ENCODE measurements around the gene RNLS. TPM values are rescaled to one million over a fixed set of nuclear protein-coding genes. Genes with fewer than 3 reads are reported as not detected.
"Not testable (repeated sequence)": the region's sequence is repeated elsewhere in the genome, so short reads cannot be mapped to it uniquely, and the experiment has no call there.

RNLS gene
- total RNA-seq, 2 experiments from 2014 or later = 4.0 to 4.4 TPM

- H3K4me1 Mint-ChIP-seq (ENCODE audit: low read depth) = peaks cover 34% of the 10 kb centered on the region
- H3K4me3 Mint-ChIP-seq; DNase-seq; intact Hi-C loops (cut with micrococcal nuclease); H3K27ac Mint-ChIP-seq; H3K36me3 Mint-ChIP-seq (ENCODE audit: low read depth); H3K9me3 Mint-ChIP-seq; CTCF ChIA-PET; H3K27me3 Mint-ChIP-seq (ENCODE audit: low read depth): not testable (repeated sequence)
Observed at GRCh38 chr10:88276945-88277344, 306.2 kb downstream of the RNLS start.

GRCh38 chr10:88274286-88274685 lies 308.8 kb downstream of the RNLS start:
- H3K4me3 Mint-ChIP-seq = no peak overlapping the region
- H3K27me3 Mint-ChIP-seq (ENCODE audit: low read depth) = no peaks in the 10 kb centered on the region
- no peak for DNase-seq
- H3K36me3 Mint-ChIP-seq (ENCODE audit: low read depth) = no peaks in the 10 kb centered on the region
- CTCF ChIA-PET = no interaction called here
- intact Hi-C loops (cut with micrococcal nuclease) = loop anchor here (5.0 kb wide), 3 partner anchors 133 to 512 kb away; no protein-coding TSS in a partner anchor
- H3K9me3 Mint-ChIP-seq = peaks cover 3% of the 10 kb centered on the region
- H3K4me1 Mint-ChIP-seq (ENCODE audit: low read depth) = peaks cover 31% of the 10 kb centered on the region
- no peak overlapping the region for H3K27ac Mint-ChIP-seq

- H3K36me3 Mint-ChIP-seq (ENCODE audit: low read depth) = no peaks in the 10 kb centered on the region
- H3K4me1 Mint-ChIP-seq (ENCODE audit: low read depth) = peaks cover 26% of the 10 kb centered on the region
- DNase-seq = no peak
- no peak overlapping the region for H3K4me3 Mint-ChIP-seq
- no peaks in the 10 kb centered on the region for H3K27me3 Mint-ChIP-seq (ENCODE audit: low read depth)
- intact Hi-C loops (cut with micrococcal nuclease) = loop anchor here (5.0 kb wide), 3 partner anchors 134 to 511 kb away; no protein-coding TSS in a partner anchor
- CTCF ChIA-PET = no interaction called here
- H3K27ac Mint-ChIP-seq = no peak overlapping the region
- peaks cover 3% of the 10 kb centered on the region for H3K9me3 Mint-ChIP-seq
Observed at GRCh38 chr10:88273567-88273966, 309.6 kb downstream of the RNLS start.

GRCh38 chr10:88271761-88272543 lies 311.2 kb downstream of the RNLS start:
- peak; percentile 7 for DNase-seq
- intact Hi-C loops (cut with micrococcal nuclease) = loop anchor here (1.0 to 5.0 kb wide), 11 partner anchors 18 to 510 kb away; no protein-coding TSS in a partner anchor
- Mint-ChIP-seq H3K36me3 (ENCODE audit: low read depth) (no peaks in the 10 kb centered on the region), H3K4me1 (ENCODE audit: low read depth) (peaks cover 27% of the 10 kb centered on the region), H3K9me3 (peaks cover under 1% of the 10 kb centered on the region), H3K4me3 (no peak overlapping the region), H3K27me3 (ENCODE audit: low read depth) (peaks cover 1% of the 10 kb centered on the region), H3K27ac (peak overlapping the region; percentile 4)
- CTCF ChIA-PET = interaction anchor here (0.6 to 0.7 kb wide), 2 partner anchors 93 to 332 kb away, joined by 3 read pairs; no protein-coding TSS in a partner anchor

- CTCF ChIA-PET = interaction anchor here (0.6 to 0.7 kb wide), 3 partner anchors 180 to 738 kb away, joined by 3 to 4 read pairs (median 3); no protein-coding TSS in a partner anchor
- Mint-ChIP-seq H3K9me3 (no peaks in the 10 kb centered on the region), H3K36me3 (ENCODE audit: low read depth) (no peaks in the 10 kb centered on the region), H3K4me3 (no peak overlapping the region), H3K27me3 (ENCODE audit: low read depth) (peaks cover 3% of the 10 kb centered on the region), H3K4me1 (ENCODE audit: low read depth) (peaks cover 30% of the 10 kb centered on the region), H3K27ac (peak overlapping the region; percentile 4)
- intact Hi-C loops (cut with micrococcal nuclease) = loop anchor here (1.0 to 5.0 kb wide), 11 partner anchors 17 to 509 kb away; no protein-coding TSS in a partner anchor
- DNase-seq = peak; percentile 43
Observed at GRCh38 chr10:88270871-88271713, 312.0 kb downstream of the RNLS start.

- Mint-ChIP-seq H3K4me1 (ENCODE audit: low read depth) (peaks cover 30% of the 10 kb centered on the region), H3K27me3 (ENCODE audit: low read depth) (peaks cover 3% of the 10 kb centered on the region), H3K36me3 (ENCODE audit: low read depth) (no peaks in the 10 kb centered on the region), H3K27ac (no peak overlapping the region), H3K9me3 (no peaks in the 10 kb centered on the region), H3K4me3 (no peak overlapping the region)
- no peak for DNase-seq
- intact Hi-C loops (cut with micrococcal nuclease) = loop anchor here (2.0 to 5.0 kb wide), 5 partner anchors 117 to 508 kb away; no protein-coding TSS in a partner anchor
- CTCF ChIA-PET = interaction anchor here (0.7 to 1.6 kb wide), 2 partner anchors 10 to 179 kb away, joined by 3 read pairs; no protein-coding TSS in a partner anchor
Observed at GRCh38 chr10:88270061-88270808, 312.9 kb downstream of the RNLS start.

- DNase-seq = no peak
- Mint-ChIP-seq H3K4me1 (ENCODE audit: low read depth) (peaks cover 3% of the 10 kb centered on the region), H3K36me3 (ENCODE audit: low read depth) (no peaks in the 10 kb centered on the region), H3K27ac (no peak overlapping the region), H3K27me3 (ENCODE audit: low read depth) (peaks cover 3% of the 10 kb centered on the region), H3K4me3 (no peak overlapping the region), H3K9me3 (no peaks in the 10 kb centered on the region)
- intact Hi-C loops (cut with micrococcal nuclease) = no loop called here
- CTCF ChIA-PET = no interaction called here
Observed at GRCh38 chr10:88262591-88263234, 320.4 kb downstream of the RNLS start.

- no peaks in the 10 kb centered on the region for H3K36me3 Mint-ChIP-seq (ENCODE audit: low read depth)
- H3K9me3 Mint-ChIP-seq = no peaks in the 10 kb centered on the region
- intact Hi-C loops (cut with micrococcal nuclease) = no loop called here
- CTCF ChIA-PET = interaction anchor here (0.6 kb wide), 1 partner anchor 341 kb away, joined by 3 read pairs; no protein-coding TSS in a partner anchor
- H3K4me1 Mint-ChIP-seq (ENCODE audit: low read depth) = no peaks in the 10 kb centered on the region
- H3K27ac Mint-ChIP-seq = no peak overlapping the region
- no peak for DNase-seq
- no peak overlapping the region for H3K4me3 Mint-ChIP-seq
- no peaks in the 10 kb centered on the region for H3K27me3 Mint-ChIP-seq (ENCODE audit: low read depth)
Observed at GRCh38 chr10:88261152-88261551, 322.0 kb downstream of the RNLS start.

- Mint-ChIP-seq H3K4me3 (no peak overlapping the region), H3K27ac (no peak overlapping the region), H3K9me3 (no peaks in the 10 kb centered on the region), H3K27me3 (ENCODE audit: low read depth) (no peaks in the 10 kb centered on the region), H3K4me1 (ENCODE audit: low read depth) (no peaks in the 10 kb centered on the region), H3K36me3 (ENCODE audit: low read depth) (no peaks in the 10 kb centered on the region)
- no peak for DNase-seq
- CTCF ChIA-PET = no interaction called here
- intact Hi-C loops (cut with micrococcal nuclease) = no loop called here
Observed at GRCh38 chr10:88260329-88261051, 322.6 kb downstream of the RNLS start.

GRCh38 chr10:88259381-88259780 lies 323.7 kb downstream of the RNLS start:
- no peak overlapping the region for H3K27ac Mint-ChIP-seq
- intact Hi-C loops (cut with micrococcal nuclease) = no loop called here
- no peak overlapping the region for H3K4me3 Mint-ChIP-seq
- no peaks in the 10 kb centered on the region for H3K36me3 Mint-ChIP-seq (ENCODE audit: low read depth)
- H3K9me3 Mint-ChIP-seq = no peaks in the 10 kb centered on the region
- CTCF ChIA-PET = no interaction called here
- no peak for DNase-seq
- no peaks in the 10 kb centered on the region for H3K4me1 Mint-ChIP-seq (ENCODE audit: low read depth)
- no peaks in the 10 kb centered on the region for H3K27me3 Mint-ChIP-seq (ENCODE audit: low read depth)

GRCh38 chr10:88256886-88257285 lies 326.2 kb downstream of the RNLS start:
- no peak for DNase-seq
- no peaks in the 10 kb centered on the region for H3K27me3 Mint-ChIP-seq (ENCODE audit: low read depth)
- H3K36me3 Mint-ChIP-seq (ENCODE audit: low read depth) = no peaks in the 10 kb centered on the region
- H3K9me3 Mint-ChIP-seq = no peaks in the 10 kb centered on the region
- CTCF ChIA-PET = no interaction called here
- H3K27ac Mint-ChIP-seq = no peak overlapping the region
- intact Hi-C loops (cut with micrococcal nuclease) = no loop called here
- no peak overlapping the region for H3K4me3 Mint-ChIP-seq
- H3K4me1 Mint-ChIP-seq (ENCODE audit: low read depth) = peaks cover 4% of the 10 kb centered on the region
